IMR-90 (cell line): ENCODE results near the gene TEX101. TPM values are rescaled to one million over a fixed set of nuclear protein-coding genes. Genes with fewer than 3 reads are reported as not detected.

Experiments
- ATAC-seq: fragments of 200-7000 bp; cut with Tn5 transposase; 2 replicates; pipeline ENCODE4 v1.9.1; 2020; ENCODE audit warnings: low read depth, mild to moderate bottlenecking, moderate library complexity
- BruUV-seq: library from RNA; stranded (reverse); fragments of 400-500 nt; replicated peaks from 2 replicates; lab custom pipeline; 2021; lab: Mats Ljungman, UMichigan
- CTCF ChIA-PET: fragments of 300-600 bp; formaldehyde crosslinking; extraction: SDS; loops from one replicate; lab custom pipeline; 2021; ENCODE audit warnings: antibody characterized with exemption; lab: Yijun Ruan, JAX
- POLR2A ChIA-PET: fragments of 300-600 bp; sonication (Branson Sonifier 250); formaldehyde crosslinking; loops from one replicate; lab custom pipeline; 2022; ENCODE audit warnings: antibody characterized with exemption; ENCODE audit not compliant: unreplicated experiment; lab: Charles Lee
- DNase-seq: peaks from one replicate; pipeline ENCODE4 v3.0.0; 2013
- H2AFZ ChIP-seq: replicated peaks from 2 replicates; pipeline ENCODE3; 2013; ENCODE audit warnings: low read length, mild to moderate bottlenecking; ENCODE audit not compliant: poor library complexity
- H2AK5ac ChIP-seq: 2 replicates; pipeline ENCODE4 v1.6.1; 2013; ENCODE audit warnings: low read depth, low read length, inconsistent platforms
- H2AK9ac ChIP-seq: replicated peaks from 2 replicates; pipeline ENCODE3; 2013; ENCODE audit warnings: mild to moderate bottlenecking, low read depth, low read length, moderate library complexity; ENCODE audit not compliant: poor library complexity
- H2BK120ac ChIP-seq: 2 replicates; pipeline ENCODE4 v1.6.1; 2013; ENCODE audit warnings: low read depth, low read length, inconsistent platforms
- H2BK15ac ChIP-seq: 3 replicates; pipeline ENCODE4 v1.6.1; 2013; ENCODE audit warnings: low read depth, low read length, inconsistent platforms
- H2BK20ac ChIP-seq: 2 replicates; pipeline ENCODE4 v1.6.1; 2013; ENCODE audit warnings: low read depth, mild to moderate bottlenecking, inconsistent platforms, low read length, moderate library complexity
- H2BK5ac ChIP-seq: 2 replicates; pipeline ENCODE4 v1.6.1; 2013; ENCODE audit warnings: mild to moderate bottlenecking, low read depth, low read length, inconsistent platforms; ENCODE audit not compliant: poor library complexity, severe bottlenecking
- H3K14ac ChIP-seq: replicated peaks from 2 replicates; pipeline ENCODE4 v1.6.1; 2013; ENCODE audit warnings: low read depth, low read length, inconsistent platforms
- H3K18ac ChIP-seq: 2 replicates; pipeline ENCODE4 v1.6.1; 2013; ENCODE audit warnings: low read depth, low read length, control low read depth
- H3K23ac ChIP-seq: 2 replicates; pipeline ENCODE4 v1.6.1; 2013; ENCODE audit warnings: low read depth, low read length, inconsistent platforms
- H3K27ac ChIP-seq: 2 replicates; pipeline ENCODE4 v1.5.1; 2013; ENCODE audit warnings: mild to moderate bottlenecking, control low read depth, low read length; ENCODE audit not compliant: insufficient read depth
- H3K27me3 ChIP-seq: 2 replicates; pipeline ENCODE4 v1.6.1; 2013; ENCODE audit warnings: low read length; ENCODE audit not compliant: control insufficient read depth, insufficient read depth
- H3K36me3 ChIP-seq: 2 replicates; pipeline ENCODE4 v1.6.1; 2013; ENCODE audit warnings: low read length, mixed read lengths; ENCODE audit not compliant: control insufficient read depth, insufficient read depth
- H3K4ac ChIP-seq: 2 replicates; pipeline ENCODE4 v1.6.1; 2013; ENCODE audit warnings: low read depth, low read length, inconsistent platforms
- H3K4me1 ChIP-seq: 2 replicates; pipeline ENCODE4 v1.6.1; 2013; ENCODE audit warnings: low read length, mixed read lengths; ENCODE audit not compliant: control insufficient read depth, insufficient read depth
- H3K4me2 ChIP-seq: 2 replicates; pipeline ENCODE4 v1.6.1; 2013; ENCODE audit warnings: low read depth, mild to moderate bottlenecking, control low read depth, low read length, moderate library complexity
- H3K4me3 ChIP-seq: 2 replicates; pipeline ENCODE4 v1.5.1; 2013; ENCODE audit warnings: low read depth, mild to moderate bottlenecking, control low read depth, low read length, moderate library complexity; ENCODE audit not compliant: insufficient read depth
- H3K56ac ChIP-seq: 2 replicates; pipeline ENCODE4 v1.6.1; 2013; ENCODE audit warnings: low read length, inconsistent platforms; ENCODE audit not compliant: insufficient read depth; ENCODE audit errors: extremely low read depth
- H3K79me1 ChIP-seq, 2 experiments: 2 replicates each; pipeline ENCODE4 v1.6.1; 2013; ENCODE audit warnings: low read length in 2 of 2, inconsistent platforms in 1 of 2, low read depth in 1 of 2
- H3K9ac ChIP-seq: 2 replicates; pipeline ENCODE4 v1.6.1; 2013; ENCODE audit warnings: low read depth, low read length, control low read depth
- H3K9me1 ChIP-seq: 2 replicates; pipeline ENCODE4 v1.6.1; 2013; ENCODE audit warnings: low read length, inconsistent platforms; ENCODE audit not compliant: insufficient read depth
- H3K9me3 ChIP-seq: 2 replicates; pipeline ENCODE4 v1.6.1; 2013; ENCODE audit warnings: low read length; ENCODE audit not compliant: control insufficient read depth, insufficient read depth
- H4K20me1 ChIP-seq: 2 replicates; pipeline ENCODE4 v1.6.1; 2013; ENCODE audit warnings: low read length, inconsistent platforms; ENCODE audit not compliant: insufficient read depth
- H4K5ac ChIP-seq: 2 replicates; pipeline ENCODE4 v1.6.1; 2013; ENCODE audit warnings: mild to moderate bottlenecking, low read depth, low read length, control low read depth
- H4K8ac ChIP-seq, 2 experiments: 2 replicates each; pipeline ENCODE4 v1.6.1; 2013; ENCODE audit warnings: low read depth in 2 of 2, low read length in 2 of 2, control low read depth in 1 of 2, inconsistent platforms in 1 of 2
- H4K91ac ChIP-seq: 2 replicates; pipeline ENCODE4 v1.6.1; 2013; ENCODE audit warnings: low read depth, low read length, inconsistent platforms; ENCODE audit not compliant: insufficient read depth
- BHLHE40 ChIP-seq: fragments of 150-350 bp; IDR thresholded peaks from 2 replicates; pipeline ENCODE4 v1.6.1; 2016; ENCODE audit warnings: mild to moderate bottlenecking, low read depth, low read length
- CEBPB ChIP-seq: IDR thresholded peaks from 2 replicates; pipeline ENCODE4 v1.6.1; 2012; ENCODE audit warnings: low read depth, low read length, improper control_type of control experiment
- CHD1 ChIP-seq: IDR thresholded peaks from 2 replicates; pipeline ENCODE4 v1.6.1; 2012; ENCODE audit warnings: low read depth, low read length, improper control_type of control experiment
- CTCF ChIP-seq: conservative IDR thresholded peaks from 2 replicates; pipeline ENCODE4 v1.5.1; 2012; ENCODE audit warnings: mild to moderate bottlenecking, low read depth, low read length, improper control_type of control experiment
- FOS ChIP-seq: fragments of 150-350 bp; IDR thresholded peaks from 2 replicates; pipeline ENCODE4 v1.6.1; 2016; ENCODE audit warnings: low read depth, low read length
- MAZ ChIP-seq: IDR thresholded peaks from 2 replicates; pipeline ENCODE4 v1.6.1; 2012; ENCODE audit warnings: low read depth, mild to moderate bottlenecking, low read length, improper control_type of control experiment, moderate library complexity, borderline replicate concordance
- MXI1 ChIP-seq: IDR thresholded peaks from 2 replicates; pipeline ENCODE4 v1.6.1; 2012; ENCODE audit warnings: low read depth, mild to moderate bottlenecking, low read length, moderate library complexity, borderline replicate concordance
- NFE2L2 ChIP-seq: fragments of 150-350 bp; IDR thresholded peaks from 2 replicates; pipeline ENCODE4 v1.6.1; 2016; ENCODE audit warnings: low read depth, mild to moderate bottlenecking, low read length
- POLR2A ChIP-seq: IDR thresholded peaks from 2 replicates; pipeline ENCODE4 v1.6.1; 2012; ENCODE audit warnings: mild to moderate bottlenecking, low read depth, low read length
- RAD21 ChIP-seq: IDR thresholded peaks from 2 replicates; pipeline ENCODE4 v1.6.1; 2012; ENCODE audit warnings: low read length, improper control_type of control experiment
- RCOR1 ChIP-seq: IDR thresholded peaks from 2 replicates; pipeline ENCODE4 v1.6.1; 2012; ENCODE audit warnings: mild to moderate bottlenecking, low read length, improper control_type of control experiment; ENCODE audit not compliant: insufficient replicate concordance
- RFX5 ChIP-seq: IDR thresholded peaks from 2 replicates; pipeline ENCODE4 v1.8.0; 2012; ENCODE audit warnings: low read depth, mild to moderate bottlenecking, low read length, moderate library complexity
- USF2 ChIP-seq: fragments of 150-350 bp; IDR thresholded peaks from 2 replicates; pipeline ENCODE4 v1.6.1; 2017; ENCODE audit warnings: mild to moderate bottlenecking, antibody characterized with exemption, low read length, low read depth
- WGBS, 2 experiments: methylation state at CpG; one replicate each; pipeline versions ENCODE4 v1.1.5 to v1.1.7; 2013; ENCODE audit warnings: missing lambda C conversion rate in 2 of 2; ENCODE audit not compliant: insufficient read length in 1 of 2; ENCODE audit errors: extremely low coverage in 2 of 2; 5-methylcytosine and 5-hydroxymethylcytosine counted together
- dilution Hi-C: fragments of 300-500 bp; cut with HindIII; formaldehyde crosslinking; loops from one replicate; pipeline ENCODE4 v1.14.3; 2018; ENCODE audit warnings: low sequenced_read_pairs; ENCODE audit not compliant: unreplicated experiment
- in situ Hi-C: fragments of 300-500 bp; cut with MboI; formaldehyde crosslinking; loops from 3 replicates; pipeline ENCODE4 v1.14.3; 2019; ENCODE audit warnings: low sequenced_read_pairs, inconsistent platforms, mixed read lengths
- intact Hi-C: fragments of 100-400 bp; cut with micrococcal nuclease; formaldehyde crosslinking; loops from 2 replicates; pipeline ENCODE4 v1.10.0; 2022
- polyA plus RNA-seq, 3 experiments: library from polyadenylated mRNA; depleted of rRNA; stranded (reverse); fragments of >200 nt; gene quantifications; 2 replicates each; pipeline ENCODE4 v1.2.3, GENCODE V29; 2012; ENCODE audit warnings: low replicate concordance in 1 of 3
- total RNA-seq: library from RNA; depleted of rRNA; stranded (reverse); fragments of >200 nt; gene quantifications from 2 replicates; pipeline ENCODE4 v1.2.3, GENCODE V29; 2012

Gene TEX101
- total and polyA plus RNA-seq, 2 of the 4 experiments (the other 2 are of a cell fraction): not detected

- TF ChIP-seq FOS: no peak
Observed at GRCh38 chr19:43444531-43445287, 30.0 kb downstream of the TEX101 start (continued).

GRCh38 chr19:43445426-43445825, 30.7 kb downstream of the TEX101 start:
- no peaks in the 10 kb centered on the region for H4K20me1 ChIP-seq
- no peaks in the 10 kb centered on the region for H3K79me1 ChIP-seq
- H2BK5ac ChIP-seq: no peak overlapping the region
- H2AK9ac ChIP-seq: no peak overlapping the region
- no peak overlapping the region for H4K5ac ChIP-seq
- no peak overlapping the region for H2BK120ac ChIP-seq
- no peak overlapping the region for H3K14ac ChIP-seq
- dilution Hi-C loops: no loop called here
- H3K4me3 ChIP-seq: no peak overlapping the region
- no TSS peak for BruUV-seq
- intact Hi-C loops: loop anchor here (10.0 kb wide), 1 partner anchor 359 kb away; the partner anchor contains the start of gene LYPD5
- DNase-seq: no peak
- H3K4me2 ChIP-seq: no peak overlapping the region
- H2BK20ac ChIP-seq: no peak overlapping the region
- no peak overlapping the region for H4K91ac ChIP-seq
- CTCF ChIA-PET: interaction anchor here (2.2 kb wide), 1 partner anchor 74 kb away, joined by 7 read pairs; no protein-coding TSS in a partner anchor
- POLR2A ChIA-PET: no interaction called here
- 83% methylated on average over 1 of the region's 2 CpGs; no CpG with 5 or more reads in 1 of the 2 experiments for WGBS, 2 experiments
- H3K18ac ChIP-seq: no peak overlapping the region
- H2AFZ ChIP-seq: no peak overlapping the region
- TF ChIP-seq BHLHE40 (no peak), CTCF (no peak), MXI1 (no peak), FOS (no peak), MAZ (no peak), CHD1 (no peak), CEBPB (no peak), RFX5 (no peak), POLR2A (no peak), RCOR1 (no peak), USF2 (no peak), RAD21 (no peak), NFE2L2 (no peak)
- no peak overlapping the region for H3K56ac ChIP-seq
- H3K9me1 ChIP-seq: no peaks in the 10 kb centered on the region
- in situ Hi-C loops: loop anchor here (5.0 kb wide), 1 partner anchor 77 kb away; no protein-coding TSS in a partner anchor
- H2AK5ac ChIP-seq: no peak overlapping the region; the same call in 1 of the 2 replicates
- H3K27ac ChIP-seq: no peak overlapping the region
- no peaks in the 10 kb centered on the region for H3K4me1 ChIP-seq
- H3K9ac ChIP-seq: no peak overlapping the region
- H3K9me3 ChIP-seq: no peaks in the 10 kb centered on the region
- no peak overlapping the region for H3K4ac ChIP-seq
- no peak overlapping the region for H3K23ac ChIP-seq
- H3K36me3 ChIP-seq: no peaks in the 10 kb centered on the region
- H4K8ac ChIP-seq: no peak overlapping the region
- H3K27me3 ChIP-seq: no peaks in the 10 kb centered on the region
- no peak overlapping the region for H2BK15ac ChIP-seq
- ATAC-seq: no peak
